ENCODE results near the gene NES.

GRCh38 chr1:156626079-156626438, 51.1 kb downstream of the NES start:
- TF ChIP-seq GATA3 (IDR thresholded peaks at IDR 0.05; ENCODE audit: low read depth, low read length) (no peak), GATA2 (IDR thresholded peaks at IDR 0.05; ENCODE audit: low read depth, low read length) (no peak)

All from SH-SY5Y (cell line).